Naive B cell (primary cell): ENCODE data around the gene LRMDA. TPM values are rescaled to one million over a fixed set of nuclear protein-coding genes. Genes with fewer than 3 reads are reported as not detected.

ENCODE experiments used
- ATAC-seq, 2 donors: fragments of 150-1000 bp; cut with Tn5 transposase; 2 replicates each; pipeline ENCODE4 v1.10.0; 2021; ENCODE audit warnings: low read depth in 2 of 2, mild to moderate bottlenecking in 2 of 2, moderate library complexity in 2 of 2
- DNase-seq: peaks from one replicate; pipeline ENCODE4 v3.0.0; 2022
- H3K27ac Mint-ChIP-seq, 6 donors: one replicate each; pipeline ENCODE4 v1.8.0; 2020 to 2022; ENCODE audit warnings: mild to moderate bottlenecking in 6 of 6, mixed read lengths in 6 of 6, moderate library complexity in 5 of 6, inconsistent platforms in 2 of 6
- H3K27me3 Mint-ChIP-seq, 3 donors: one replicate each; pipeline ENCODE4 v1.8.0; 2021 to 2022; ENCODE audit warnings: mixed read lengths in 3 of 3, mild to moderate bottlenecking in 1 of 3
- H3K36me3 Mint-ChIP-seq, 2 donors: one replicate each; pipeline ENCODE4 v1.8.0; 2020 to 2022; ENCODE audit warnings: mixed read lengths in 2 of 2, inconsistent platforms in 1 of 2, mild to moderate bottlenecking in 1 of 2
- H3K4me1 Mint-ChIP-seq, 3 donors: one replicate each; pipeline ENCODE4 v1.8.0; 2020 to 2022; ENCODE audit warnings: mixed read lengths in 3 of 3, inconsistent platforms in 1 of 3, mild to moderate bottlenecking in 1 of 3, moderate library complexity in 1 of 3
- H3K4me3 Mint-ChIP-seq, 8 donors: one replicate each; pipeline ENCODE4 v1.8.0; 2020 to 2022; ENCODE audit warnings: mild to moderate bottlenecking in 8 of 8, mixed read lengths in 8 of 8, moderate library complexity in 8 of 8, inconsistent platforms in 2 of 8
- H3K9me3 Mint-ChIP-seq, 7 donors: one replicate each; pipeline ENCODE4 v1.8.0; 2020 to 2022; ENCODE audit warnings: mixed read lengths in 7 of 7, mild to moderate bottlenecking in 5 of 7, inconsistent platforms in 2 of 7, moderate library complexity in 1 of 7
- polyA plus RNA-seq, 6 donors: library from polyadenylated mRNA; unstranded; fragments of 300-500 nt; fragmentation: Illumina TruSeq; gene quantifications; one replicate each; pipeline ENCODE4 v1.2.3, GENCODE V29; 2021; ENCODE audit warnings: low read depth in 6 of 6

The LRMDA gene
- polyA plus RNA-seq, 6 donors from 2014 or later: 2.1 TPM; not detected in 5

DNA sequence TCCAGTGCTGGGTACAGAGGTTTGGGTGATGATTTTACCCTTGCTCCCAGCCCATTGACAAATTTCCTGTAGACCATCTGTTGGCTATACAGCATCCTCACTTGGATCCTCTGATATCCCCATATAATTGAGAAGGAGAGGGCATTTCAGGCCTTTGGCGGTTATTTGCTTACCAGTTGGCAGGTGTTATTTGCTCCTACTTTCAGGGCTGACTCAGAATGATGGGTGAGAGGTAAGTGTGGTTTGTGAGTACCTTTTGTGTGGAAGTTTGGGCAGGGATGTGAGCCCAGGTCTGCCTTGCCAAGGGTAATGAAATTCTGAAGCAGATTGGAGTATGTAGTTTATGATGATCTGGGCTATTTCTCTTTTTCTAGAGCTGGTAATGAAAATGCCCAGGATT lies 93.6 kb downstream of the LRMDA start:
- H3K4me1 Mint-ChIP-seq: no peaks in the 10 kb centered on the region
- H3K4me3 Mint-ChIP-seq: no peak overlapping the region
- no peak overlapping the region for H3K27ac Mint-ChIP-seq
- peaks cover 0 to 13% (median 2%) of the 10 kb centered on the region in 7 donors for H3K9me3 Mint-ChIP-seq
- DNase-seq (no peak), ATAC-seq (no peak)
- H3K36me3 Mint-ChIP-seq: no peaks in the 10 kb centered on the region
- H3K27me3 Mint-ChIP-seq: peaks cover 17 to 19% (median 18%) of the 10 kb centered on the region in 3 donors

DNA sequence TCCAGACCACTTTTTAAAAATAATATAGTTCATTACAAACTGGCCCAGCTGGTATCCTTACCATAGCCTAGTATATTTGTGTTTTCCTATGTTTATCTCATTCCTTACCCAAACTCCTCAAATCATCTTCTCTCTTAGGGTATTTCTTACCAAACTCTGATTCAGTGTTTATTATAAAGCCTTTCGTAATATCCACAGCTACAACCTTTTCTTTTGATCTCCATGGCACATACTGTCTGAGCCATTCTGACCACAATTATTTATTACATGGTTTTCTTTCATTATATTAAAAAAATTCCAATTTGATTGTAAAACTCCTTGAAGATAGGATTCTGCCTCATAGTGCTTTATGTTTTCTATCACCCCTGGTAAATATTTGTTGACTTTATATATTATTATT lies 94.2 kb downstream of the LRMDA start:
- DNase-seq: no peak
- Mint-ChIP-seq H3K27ac (no peak overlapping the region), H3K4me3 (no peak overlapping the region), H3K27me3 (peaks cover 11 to 19% (median 12%) of the 10 kb centered on the region in 3 donors), H3K36me3 (no peaks in the 10 kb centered on the region), H3K9me3 (peaks cover 0 to 12% (median 2%) of the 10 kb centered on the region in 7 donors), H3K4me1 (no peaks in the 10 kb centered on the region)
- no peak for ATAC-seq

DNA sequence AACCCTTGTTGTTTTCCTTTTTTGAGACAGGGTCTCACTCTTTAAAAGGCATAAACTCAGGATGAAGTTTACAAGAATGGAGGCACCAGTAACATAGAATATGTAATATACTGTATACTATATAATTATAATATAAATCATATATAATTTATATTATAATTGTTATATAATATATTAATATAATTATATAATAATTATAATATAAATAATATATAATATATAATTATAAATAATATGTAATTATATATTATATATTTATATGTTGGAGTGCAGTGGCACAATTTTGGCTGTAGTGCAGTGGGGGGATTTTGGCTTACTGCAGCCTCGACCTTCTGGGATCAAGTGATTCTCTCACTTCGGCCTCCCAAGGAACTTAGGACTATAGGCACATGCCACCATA lies 96.1 kb downstream of the LRMDA start:
- Mint-ChIP-seq H3K9me3 (peaks cover 0 to 10% (median 2%) of the 10 kb centered on the region in 7 donors), H3K4me1 (no peaks in the 10 kb centered on the region), H3K36me3 (no peaks in the 10 kb centered on the region), H3K27me3 (peaks cover 8 to 14% (median 10%) of the 10 kb centered on the region in 3 donors), H3K4me3 (no peak overlapping the region), H3K27ac (no peak overlapping the region)
- no peak for ATAC-seq
- no peak for DNase-seq

DNA sequence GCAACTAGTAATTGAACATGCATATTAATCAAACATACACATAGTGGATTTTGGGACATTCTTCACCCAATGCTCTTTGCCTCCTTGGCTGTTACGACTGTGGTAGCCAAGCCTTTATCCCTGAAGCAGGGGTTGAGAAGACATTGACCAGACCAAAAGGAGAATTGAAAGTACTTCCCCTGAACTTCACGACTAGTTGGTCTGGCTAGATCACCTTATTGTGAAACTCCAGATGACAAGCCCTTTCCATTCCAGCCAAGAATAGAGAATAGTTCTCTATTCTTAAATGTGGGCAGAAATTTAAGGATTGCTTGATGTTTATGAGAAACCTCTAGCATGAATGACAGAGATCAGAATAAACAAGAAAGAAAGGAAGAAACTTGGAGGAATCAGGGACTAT lies 97.0 kb downstream of the LRMDA start:
- H3K4me1 Mint-ChIP-seq: no peaks in the 10 kb centered on the region
- peaks cover 0 to 10% (median 2%) of the 10 kb centered on the region in 7 donors for H3K9me3 Mint-ChIP-seq
- no peak overlapping the region for H3K27ac Mint-ChIP-seq
- H3K27me3 Mint-ChIP-seq: peaks cover 8 to 14% (median 10%) of the 10 kb centered on the region in 3 donors
- H3K4me3 Mint-ChIP-seq: no peak overlapping the region
- ATAC-seq (no peak), DNase-seq (no peak)
- no peaks in the 10 kb centered on the region for H3K36me3 Mint-ChIP-seq

DNA sequence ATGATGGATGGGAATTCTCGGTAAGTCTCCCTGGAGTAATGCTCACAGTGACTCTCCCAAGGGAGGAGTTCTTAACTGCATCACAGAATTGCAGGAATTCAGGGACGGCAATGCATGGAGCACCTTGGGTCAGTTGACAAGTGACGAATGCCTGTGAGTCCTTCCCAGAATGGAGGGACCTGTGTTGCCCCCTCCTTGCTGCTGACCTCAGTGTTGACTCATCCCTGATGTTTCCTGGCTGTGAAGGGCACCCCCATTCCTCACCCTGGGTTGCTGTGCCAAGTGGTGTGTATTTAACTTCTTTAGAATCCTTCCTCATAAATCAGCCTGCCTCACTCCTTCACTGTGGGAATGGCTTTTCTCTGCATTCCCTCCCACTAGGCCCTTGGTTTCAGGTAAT lies 98.9 kb downstream of the LRMDA start:
- no peaks in the 10 kb centered on the region for H3K4me1 Mint-ChIP-seq
- DNase-seq: no peak
- no peak overlapping the region for H3K27ac Mint-ChIP-seq
- H3K4me3 Mint-ChIP-seq: no peak overlapping the region
- H3K36me3 Mint-ChIP-seq: no peaks in the 10 kb centered on the region
- ATAC-seq: no peak
- H3K9me3 Mint-ChIP-seq: peaks cover 0 to 7% (median 0%) of the 10 kb centered on the region in 7 donors
- H3K27me3 Mint-ChIP-seq: peaks cover 8 to 10% (median 8%) of the 10 kb centered on the region in 3 donors

DNA sequence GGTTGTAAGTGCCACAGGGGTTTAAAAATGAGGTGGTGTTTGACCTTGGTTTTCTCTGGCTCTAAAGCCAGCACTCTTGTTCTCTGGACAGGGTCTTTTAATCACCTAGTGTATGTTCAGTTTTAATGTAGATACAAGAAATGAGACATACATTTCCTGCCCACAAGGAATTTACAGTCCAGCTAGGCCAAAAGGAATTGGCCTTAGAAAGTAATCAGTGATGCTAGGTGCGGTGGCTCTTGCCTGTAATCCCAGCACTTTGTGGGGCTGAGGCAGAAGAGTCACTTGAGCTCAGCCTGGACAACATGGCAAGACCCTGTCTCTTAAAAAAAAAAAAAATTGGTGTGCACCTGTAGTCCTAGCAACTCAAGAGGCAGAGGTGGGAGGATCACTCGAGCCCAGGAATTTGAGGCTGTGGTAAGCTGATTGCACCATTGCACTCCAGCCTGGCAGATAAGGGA lies 100.2 kb downstream of the LRMDA start:
- ATAC-seq (no peak), DNase-seq (no peak)
- Mint-ChIP-seq H3K4me3 (no peak overlapping the region), H3K27ac (no peak overlapping the region), H3K36me3 (no peaks in the 10 kb centered on the region), H3K4me1 (no peaks in the 10 kb centered on the region), H3K9me3 (peaks cover 0 to 7% (median 0%) of the 10 kb centered on the region in 7 donors), H3K27me3 (peaks cover 4 to 10% (median 8%) of the 10 kb centered on the region in 3 donors)

DNA sequence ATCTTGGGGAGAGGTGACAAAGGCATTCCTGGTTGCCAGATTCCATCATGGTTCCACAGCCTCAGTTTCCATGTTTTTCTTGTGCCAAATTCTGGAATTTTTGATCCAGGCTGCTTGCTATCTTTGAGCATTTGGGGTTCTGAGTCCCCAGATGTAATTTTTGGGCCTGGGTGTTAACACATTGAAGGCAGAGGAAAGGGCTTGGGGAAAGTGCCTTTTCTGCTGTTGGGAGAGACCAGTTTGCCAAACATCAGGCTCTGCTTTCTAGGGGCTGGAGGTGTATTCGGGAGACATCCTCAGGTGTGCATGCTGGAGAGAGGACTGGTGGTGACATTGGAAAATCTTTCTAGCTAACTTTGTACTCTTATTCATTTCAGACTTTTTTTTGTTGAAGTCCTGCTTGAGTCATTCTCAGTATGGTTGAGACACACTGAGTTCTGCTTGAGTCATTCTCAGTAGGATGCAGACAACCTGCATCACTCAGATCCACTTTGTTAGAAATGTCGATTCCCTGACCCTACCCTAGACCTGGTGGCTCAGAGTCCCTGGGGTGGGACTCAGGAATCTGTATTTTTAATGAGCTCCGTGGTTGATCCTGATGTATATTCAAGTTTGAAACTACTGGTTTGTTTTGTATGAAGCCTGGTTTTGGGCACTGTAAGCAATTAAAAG lies 101.0 kb downstream of the LRMDA start:
- DNase-seq (no peak), ATAC-seq (no peak)
- H3K36me3 Mint-ChIP-seq: no peaks in the 10 kb centered on the region
- no peaks in the 10 kb centered on the region for H3K4me1 Mint-ChIP-seq
- H3K9me3 Mint-ChIP-seq: peaks cover 0 to 7% (median 0%) of the 10 kb centered on the region in 7 donors
- H3K4me3 Mint-ChIP-seq: no peak overlapping the region
- peaks cover 4 to 10% (median 8%) of the 10 kb centered on the region in 3 donors for H3K27me3 Mint-ChIP-seq
- H3K27ac Mint-ChIP-seq: no peak overlapping the region

DNA sequence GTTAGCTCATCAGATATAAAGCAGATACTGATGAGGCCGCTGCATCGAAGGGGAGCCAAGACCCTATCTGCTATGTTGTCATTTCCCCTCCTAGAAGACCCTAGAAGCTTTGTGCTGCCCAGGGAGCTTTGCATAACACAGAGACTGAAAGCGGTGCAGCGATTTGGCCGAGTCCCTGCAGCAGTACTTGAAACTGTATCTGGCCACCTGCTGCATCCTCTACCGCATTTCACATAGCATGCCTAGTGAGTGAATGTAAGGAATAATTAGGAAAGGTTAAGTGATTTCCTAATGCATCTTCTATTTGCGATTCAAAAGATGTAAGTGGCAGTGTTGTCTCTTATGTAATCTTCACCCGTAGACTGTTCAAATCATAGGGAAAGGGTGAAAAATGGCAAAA lies 106.7 kb downstream of the LRMDA start:
- H3K4me3 Mint-ChIP-seq: no peak overlapping the region
- no peak for DNase-seq
- H3K27me3 Mint-ChIP-seq: peaks cover 0 to 6% (median 0%) of the 10 kb centered on the region in 3 donors
- no peak for ATAC-seq
- H3K9me3 Mint-ChIP-seq: no peaks in the 10 kb centered on the region
- no peak overlapping the region for H3K27ac Mint-ChIP-seq
- H3K4me1 Mint-ChIP-seq: no peaks in the 10 kb centered on the region
- no peaks in the 10 kb centered on the region for H3K36me3 Mint-ChIP-seq

DNA sequence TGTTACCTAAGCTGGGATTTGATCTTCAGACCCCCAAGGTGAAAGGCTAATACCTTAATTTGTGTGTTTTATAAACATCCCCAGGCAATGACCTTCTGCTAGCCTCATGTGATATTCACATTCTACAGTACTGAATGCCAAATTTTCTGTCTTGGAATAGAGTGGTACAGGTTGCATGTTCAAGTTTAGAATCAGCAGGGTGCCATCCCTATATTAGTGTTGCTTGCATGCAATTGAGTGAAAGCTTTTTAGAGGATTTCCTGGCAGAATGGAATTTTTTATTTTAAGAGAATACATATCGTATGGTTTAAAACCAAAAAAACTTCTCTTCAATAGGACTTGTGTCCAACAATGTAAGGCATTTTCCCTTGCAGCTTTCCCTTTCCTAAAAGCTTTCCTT lies 107.3 kb downstream of the LRMDA start:
- Mint-ChIP-seq H3K27me3 (peaks cover 0 to 9% (median 0%) of the 10 kb centered on the region in 3 donors), H3K4me3 (no peak overlapping the region), H3K9me3 (no peaks in the 10 kb centered on the region), H3K36me3 (no peaks in the 10 kb centered on the region), H3K4me1 (no peaks in the 10 kb centered on the region), H3K27ac (no peak overlapping the region)
- ATAC-seq: no peak
- DNase-seq: no peak

DNA sequence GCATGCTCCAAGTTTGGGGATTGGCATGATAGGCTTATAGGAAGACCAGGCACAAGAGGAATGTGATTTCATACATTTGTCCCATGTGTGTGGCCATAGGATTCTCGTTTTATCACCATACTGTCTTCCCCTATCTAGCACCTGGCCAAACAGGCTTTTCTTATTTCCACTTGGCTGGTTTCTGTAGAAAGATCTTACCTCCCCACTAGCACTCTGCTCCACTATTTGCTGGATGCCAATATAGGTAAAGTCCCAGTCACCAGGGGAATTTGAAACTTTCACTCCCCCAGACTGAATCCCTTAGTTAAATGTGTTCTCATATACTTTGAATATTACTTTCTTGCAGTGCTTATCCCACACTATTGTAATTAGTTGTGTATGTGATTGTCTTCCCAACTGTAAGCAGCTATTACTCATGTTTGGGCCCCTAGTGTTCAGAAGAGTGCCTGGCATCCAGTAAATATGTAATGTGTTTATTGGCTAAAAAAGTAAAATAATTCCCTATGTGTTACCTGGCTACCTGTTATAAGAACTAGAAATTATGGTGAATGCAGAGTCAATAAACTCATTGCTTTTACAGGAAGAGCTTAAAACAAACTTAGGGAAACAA lies 109.0 kb downstream of the LRMDA start:
- DNase-seq (no peak), ATAC-seq (no peak)
- Mint-ChIP-seq H3K27ac (no peak overlapping the region), H3K36me3 (no peaks in the 10 kb centered on the region), H3K4me3 (no peak overlapping the region), H3K9me3 (no peaks in the 10 kb centered on the region), H3K4me1 (no peaks in the 10 kb centered on the region), H3K27me3 (peaks cover 0 to 16% (median under 1%) of the 10 kb centered on the region in 3 donors)

DNA sequence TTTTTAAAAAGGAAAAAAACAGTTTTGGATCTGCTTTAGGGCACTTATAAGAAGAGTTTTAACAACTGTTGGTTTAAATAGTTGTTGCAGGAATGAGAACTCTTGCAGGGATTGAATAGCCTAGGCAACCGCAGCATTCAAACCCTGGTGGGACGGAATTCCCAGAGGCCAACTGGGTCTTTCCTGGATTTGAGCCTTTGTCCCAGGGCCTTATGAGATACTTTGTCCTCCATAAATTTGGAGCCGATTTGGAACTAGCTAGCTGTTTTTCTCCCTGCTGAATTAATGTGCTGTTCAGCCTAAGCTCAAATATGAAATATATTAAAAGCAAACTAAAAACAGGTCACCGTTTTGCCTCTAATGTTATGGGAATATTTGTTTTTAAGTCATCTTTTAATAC lies 109.6 kb downstream of the LRMDA start:
- Mint-ChIP-seq H3K36me3 (no peaks in the 10 kb centered on the region), H3K4me1 (no peaks in the 10 kb centered on the region), H3K27me3 (peaks cover 0 to 16% (median 6%) of the 10 kb centered on the region in 3 donors), H3K9me3 (no peaks in the 10 kb centered on the region), H3K4me3 (no peak overlapping the region), H3K27ac (no peak overlapping the region)
- ATAC-seq (no peak), DNase-seq (no peak)

DNA sequence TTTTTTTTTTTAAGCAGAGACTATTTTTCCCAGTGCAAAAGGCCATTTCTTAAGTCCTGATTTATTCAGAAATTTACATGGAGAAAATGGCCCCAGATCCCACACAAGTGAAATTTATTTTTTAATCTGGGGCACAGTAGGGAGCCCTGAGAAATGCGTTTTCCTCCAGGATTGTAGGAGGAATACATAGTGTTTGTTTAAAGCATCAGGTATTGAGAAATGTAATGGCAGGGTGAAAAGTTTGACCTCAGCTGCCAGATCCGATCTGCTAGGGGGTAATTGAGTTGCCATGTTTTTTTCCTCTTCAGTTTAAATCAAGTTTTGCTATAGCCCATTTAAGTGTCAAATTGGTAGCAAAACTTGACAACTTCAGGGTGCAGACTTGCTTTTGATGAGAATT lies 110.0 kb downstream of the LRMDA start:
- no peaks in the 10 kb centered on the region for H3K36me3 Mint-ChIP-seq
- DNase-seq (no peak), ATAC-seq (no peak)
- H3K27me3 Mint-ChIP-seq: peaks cover 0 to 16% (median 6%) of the 10 kb centered on the region in 3 donors
- H3K27ac Mint-ChIP-seq: no peak overlapping the region
- H3K9me3 Mint-ChIP-seq: no peaks in the 10 kb centered on the region
- H3K4me3 Mint-ChIP-seq: no peak overlapping the region
- H3K4me1 Mint-ChIP-seq: no peaks in the 10 kb centered on the region

DNA sequence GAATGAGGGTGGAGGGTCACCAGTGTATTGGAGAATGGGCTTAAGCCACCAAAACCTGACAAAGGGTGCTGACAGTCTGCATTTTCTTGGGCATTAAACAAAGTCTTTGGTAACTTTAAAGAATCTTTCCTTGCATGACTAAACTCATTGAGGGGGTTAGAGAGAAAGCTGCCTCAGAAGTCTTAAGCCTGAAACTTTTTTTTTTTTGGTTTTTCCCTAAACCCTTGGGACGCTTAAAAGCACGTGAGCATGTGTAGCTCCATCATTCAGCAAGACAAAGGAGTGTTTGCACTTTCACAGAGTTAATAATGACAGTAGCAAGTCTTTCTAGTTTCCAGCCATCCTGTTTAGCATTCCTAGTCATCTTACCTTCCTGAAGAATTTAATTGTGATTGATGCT lies 110.7 kb downstream of the LRMDA start:
- Mint-ChIP-seq H3K27ac (no peak overlapping the region), H3K4me1 (no peaks in the 10 kb centered on the region)

DNA sequence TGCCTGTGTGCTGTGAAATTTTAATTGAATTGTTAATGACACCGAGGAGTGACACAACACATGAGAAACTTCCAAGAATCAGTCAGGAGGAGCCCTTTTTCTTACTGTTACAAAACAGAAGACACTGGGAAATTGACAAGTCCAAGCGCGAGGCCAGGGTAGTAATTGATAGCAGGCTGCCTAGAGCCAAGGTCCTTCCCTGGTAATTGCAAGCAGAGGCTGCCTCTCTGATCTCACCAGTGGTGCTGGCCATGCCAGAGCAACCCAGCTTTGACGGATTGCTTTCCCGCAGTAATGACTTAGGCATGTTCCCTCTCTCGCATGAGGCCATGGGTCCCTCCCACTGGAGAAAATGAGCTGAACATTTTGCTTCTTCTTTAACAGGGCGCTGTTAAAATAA lies 111.5 kb downstream of the LRMDA start:
- Mint-ChIP-seq H3K27ac (no peak overlapping the region), H3K27me3 (peaks cover 0 to 21% (median 6%) of the 10 kb centered on the region in 3 donors), H3K9me3 (no peaks in the 10 kb centered on the region), H3K36me3 (no peaks in the 10 kb centered on the region), H3K4me3 (no peak overlapping the region), H3K4me1 (no peaks in the 10 kb centered on the region)
- ATAC-seq: no peak
- DNase-seq: no peak

More for the DNA sequence above, 110.7 kb downstream of the LRMDA start:
- DNase-seq (no peak), ATAC-seq (no peak)
- Mint-ChIP-seq H3K4me3 (no peak overlapping the region), H3K27me3 (peaks cover 0 to 19% (median 6%) of the 10 kb centered on the region in 3 donors), H3K36me3 (no peaks in the 10 kb centered on the region), H3K9me3 (no peaks in the 10 kb centered on the region)
